Measurements from ENCODE around the gene SORCS2.

The SORCS2 gene

DNA sequence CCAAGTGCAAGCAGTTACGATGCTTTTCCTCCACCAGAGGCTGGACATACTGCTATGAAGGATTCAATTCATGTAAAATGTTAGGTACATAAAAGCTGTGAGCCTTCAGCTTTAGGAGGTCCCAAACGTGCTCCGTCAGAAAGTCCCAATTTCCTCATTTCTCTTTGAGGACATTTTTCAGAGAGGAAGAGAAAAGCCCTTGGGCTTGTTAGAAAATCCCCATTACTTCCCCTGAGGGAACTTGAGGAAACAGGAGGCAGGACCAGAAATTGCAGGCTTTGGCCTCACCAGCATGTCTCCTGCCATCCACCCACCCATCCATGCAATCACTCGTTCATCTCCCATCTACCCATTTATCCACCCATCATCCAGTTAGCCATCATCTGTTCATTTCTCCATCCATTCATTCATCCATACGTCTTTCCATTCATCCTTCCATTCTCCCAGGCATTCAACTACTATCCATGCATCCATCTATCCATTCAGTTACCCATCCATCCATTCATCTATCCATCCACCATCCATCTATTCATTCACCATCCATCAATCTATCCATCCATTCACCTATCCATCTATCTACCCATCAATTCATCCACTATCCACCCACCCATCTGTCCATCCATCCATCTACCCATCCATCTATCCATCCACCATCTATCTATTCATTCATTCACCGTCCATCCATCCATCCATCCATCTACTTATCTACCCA, 523.8 kb downstream of the SORCS2 start:
- DNase-seq (ENCODE audit: low spot score): no peak
- in situ Hi-C loops (cut with MboI; ENCODE audit: low pct_unique_long_range_greater_than_20kb, low sequenced_read_pairs, unreplicated experiment): loop anchor here (25.0 kb wide), 1 partner anchor 504 kb away; no protein-coding TSS in a partner anchor
- TF ChIP-seq, protein P1, sequence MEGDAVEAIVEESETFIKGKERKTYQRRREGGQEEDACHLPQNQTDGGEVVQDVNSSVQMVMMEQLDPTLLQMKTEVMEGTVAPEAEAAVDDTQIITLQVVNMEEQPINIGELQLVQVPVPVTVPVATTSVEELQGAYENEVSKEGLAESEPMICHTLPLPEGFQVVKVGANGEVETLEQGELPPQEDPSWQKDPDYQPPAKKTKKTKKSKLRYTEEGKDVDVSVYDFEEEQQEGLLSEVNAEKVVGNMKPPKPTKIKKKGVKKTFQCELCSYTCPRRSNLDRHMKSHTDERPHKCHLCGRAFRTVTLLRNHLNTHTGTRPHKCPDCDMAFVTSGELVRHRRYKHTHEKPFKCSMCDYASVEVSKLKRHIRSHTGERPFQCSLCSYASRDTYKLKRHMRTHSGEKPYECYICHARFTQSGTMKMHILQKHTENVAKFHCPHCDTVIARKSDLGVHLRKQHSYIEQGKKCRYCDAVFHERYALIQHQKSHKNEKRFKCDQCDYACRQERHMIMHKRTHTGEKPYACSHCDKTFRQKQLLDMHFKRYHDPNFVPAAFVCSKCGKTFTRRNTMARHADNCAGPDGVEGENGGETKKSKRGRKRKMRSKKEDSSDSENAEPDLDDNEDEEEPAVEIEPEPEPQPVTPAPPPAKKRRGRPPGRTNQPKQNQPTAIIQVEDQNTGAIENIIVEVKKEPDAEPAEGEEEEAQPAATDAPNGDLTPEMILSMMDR (IDR thresholded peaks at IDR 0.05; ENCODE audit: extremely low read depth, insufficient read depth, missing control alignments): no peak

DNA sequence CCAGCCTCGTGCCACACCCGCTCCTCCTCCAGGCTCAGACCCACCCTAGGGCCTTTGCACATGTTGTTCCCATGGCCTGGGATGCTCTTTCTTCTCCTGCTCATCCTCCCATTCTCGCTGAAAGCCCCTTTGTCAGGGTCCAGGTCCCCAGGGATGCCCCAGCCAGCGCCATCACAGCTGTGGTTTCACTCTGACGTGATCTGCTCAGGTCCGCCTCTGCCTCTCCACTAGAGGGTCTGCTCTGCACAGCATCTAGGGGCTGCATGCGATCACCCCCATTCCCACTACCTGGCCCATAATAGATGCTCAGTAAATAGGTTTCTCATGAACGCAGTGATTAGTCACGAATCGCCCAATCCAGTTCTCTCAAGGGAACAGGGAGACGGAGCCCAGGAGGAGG, 524.8 kb downstream of the SORCS2 start:
- DNase-seq (ENCODE audit: low spot score): no peak
- in situ Hi-C loops (cut with MboI; ENCODE audit: low pct_unique_long_range_greater_than_20kb, low sequenced_read_pairs, unreplicated experiment): loop anchor here (25.0 kb wide), 1 partner anchor 505 kb away; no protein-coding TSS in a partner anchor
- TF ChIP-seq, protein P1 (IDR thresholded peaks at IDR 0.05; ENCODE audit: extremely low read depth, insufficient read depth, missing control alignments): no peak

DNA sequence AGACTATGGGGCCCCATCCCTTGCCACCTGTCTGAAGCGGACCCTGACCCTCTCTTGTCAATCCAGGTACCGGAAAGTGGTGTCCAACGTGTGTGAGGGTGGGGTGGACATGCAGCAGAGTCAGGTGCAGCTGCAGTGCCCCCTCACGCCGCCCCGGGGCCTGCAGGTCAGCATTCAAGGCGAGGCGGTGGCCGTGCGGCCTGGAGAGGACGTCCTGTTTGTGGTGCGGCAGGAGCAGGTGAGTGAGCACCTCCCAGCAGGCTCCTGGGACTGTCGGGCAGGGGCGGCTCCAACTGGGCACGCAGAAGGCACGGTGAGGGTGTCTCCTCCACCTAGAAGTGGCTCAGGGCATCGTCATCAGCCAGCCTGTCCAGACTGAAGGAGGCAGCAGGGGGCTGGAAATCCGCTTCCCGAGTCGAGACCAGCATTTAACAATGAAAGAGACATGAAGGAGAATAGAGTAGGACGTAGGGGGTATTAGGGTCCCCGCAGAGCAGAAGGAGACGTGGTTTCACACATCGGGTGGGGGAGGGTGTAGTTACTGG, 525.7 kb downstream of the SORCS2 start:
- TF ChIP-seq, protein P1 (IDR thresholded peaks at IDR 0.05; ENCODE audit: extremely low read depth, insufficient read depth, missing control alignments): no peak
- no peak for DNase-seq (ENCODE audit: low spot score)
- in situ Hi-C loops (cut with MboI; ENCODE audit: low pct_unique_long_range_greater_than_20kb, low sequenced_read_pairs, unreplicated experiment): loop anchor here (25.0 kb wide), 1 partner anchor 506 kb away; no protein-coding TSS in a partner anchor

DNA sequence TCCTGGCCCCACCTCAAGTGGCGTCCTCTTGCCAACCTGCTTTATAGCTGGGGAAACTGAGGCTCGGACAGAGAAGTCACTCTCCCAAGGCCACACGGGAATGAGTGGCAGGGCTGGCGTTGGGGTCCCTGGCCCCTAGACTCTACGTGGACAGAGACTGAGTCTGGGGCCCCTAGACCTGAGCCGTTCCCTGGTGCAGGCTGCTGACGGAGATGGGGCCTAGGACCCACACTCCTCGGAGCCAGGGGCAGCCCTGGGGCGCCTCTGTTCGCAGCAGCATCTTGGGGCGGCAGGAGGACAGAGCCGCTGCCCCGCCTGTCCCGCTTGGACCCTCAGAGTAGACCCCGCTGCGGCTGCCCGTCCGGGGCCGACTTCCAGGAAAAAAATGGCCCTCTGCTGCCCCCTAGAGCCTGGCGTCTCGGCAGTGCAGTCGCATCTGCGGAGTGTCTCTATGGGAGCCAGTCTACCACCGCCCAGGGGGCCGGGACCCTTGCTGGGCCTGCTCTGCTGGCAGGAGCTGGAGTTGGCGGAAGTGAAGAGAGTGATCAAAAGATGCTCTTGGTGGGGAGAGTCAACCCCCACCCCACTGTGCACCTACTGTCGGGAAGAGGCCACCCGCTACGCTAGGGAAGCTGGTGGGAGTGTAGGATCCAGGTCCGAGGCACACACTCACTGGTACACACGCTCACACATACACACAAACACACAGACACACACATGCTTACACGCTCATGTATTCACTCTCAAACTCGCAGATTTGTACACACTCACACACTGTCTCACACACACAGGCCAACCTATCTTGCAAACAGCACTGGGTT, 527.2 kb downstream of the SORCS2 start:
- TF ChIP-seq, protein P1 (IDR thresholded peaks at IDR 0.05; ENCODE audit: extremely low read depth, insufficient read depth, missing control alignments): peak; percentile 83
- in situ Hi-C loops (cut with MboI; ENCODE audit: low pct_unique_long_range_greater_than_20kb, low sequenced_read_pairs, unreplicated experiment): loop anchor here (25.0 kb wide), 1 partner anchor 507 kb away; no protein-coding TSS in a partner anchor
- peak; percentile 89 for DNase-seq (ENCODE audit: low spot score)

DNA sequence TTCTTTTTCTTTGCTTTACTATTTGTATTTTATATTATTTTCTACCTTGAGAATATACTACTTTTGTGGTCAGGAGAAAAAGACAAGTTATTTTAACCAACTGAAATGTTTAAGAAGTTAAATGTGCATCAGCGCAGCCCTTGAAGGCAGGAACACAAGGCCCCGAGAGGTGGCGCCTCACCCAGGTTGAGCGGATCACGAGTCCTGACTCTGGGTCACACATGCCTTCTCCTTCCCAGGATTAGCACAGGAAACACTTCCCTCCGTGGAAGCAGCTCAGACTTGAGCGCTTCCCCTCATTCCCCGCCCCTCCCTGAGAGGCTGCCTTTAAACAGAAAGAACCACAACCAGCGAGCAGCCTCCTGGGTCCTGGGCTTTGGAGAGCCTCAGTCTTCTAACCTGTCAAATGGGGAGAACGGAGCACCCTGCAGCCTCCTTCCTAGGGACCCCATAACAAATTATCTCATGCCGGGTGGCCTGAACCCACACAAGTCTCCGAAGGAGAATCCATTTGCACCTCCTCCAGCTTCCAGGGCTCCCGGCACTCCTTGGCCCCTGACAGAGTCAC, 529.7 kb downstream of the SORCS2 start:
- in situ Hi-C loops (cut with MboI; ENCODE audit: low pct_unique_long_range_greater_than_20kb, low sequenced_read_pairs, unreplicated experiment): loop anchor here (25.0 kb wide), 1 partner anchor 510 kb away; no protein-coding TSS in a partner anchor
- TF ChIP-seq, protein P1 (IDR thresholded peaks at IDR 0.05; ENCODE audit: extremely low read depth, insufficient read depth, missing control alignments): peak; percentile 25
- no peak for DNase-seq (ENCODE audit: low spot score)

DNA sequence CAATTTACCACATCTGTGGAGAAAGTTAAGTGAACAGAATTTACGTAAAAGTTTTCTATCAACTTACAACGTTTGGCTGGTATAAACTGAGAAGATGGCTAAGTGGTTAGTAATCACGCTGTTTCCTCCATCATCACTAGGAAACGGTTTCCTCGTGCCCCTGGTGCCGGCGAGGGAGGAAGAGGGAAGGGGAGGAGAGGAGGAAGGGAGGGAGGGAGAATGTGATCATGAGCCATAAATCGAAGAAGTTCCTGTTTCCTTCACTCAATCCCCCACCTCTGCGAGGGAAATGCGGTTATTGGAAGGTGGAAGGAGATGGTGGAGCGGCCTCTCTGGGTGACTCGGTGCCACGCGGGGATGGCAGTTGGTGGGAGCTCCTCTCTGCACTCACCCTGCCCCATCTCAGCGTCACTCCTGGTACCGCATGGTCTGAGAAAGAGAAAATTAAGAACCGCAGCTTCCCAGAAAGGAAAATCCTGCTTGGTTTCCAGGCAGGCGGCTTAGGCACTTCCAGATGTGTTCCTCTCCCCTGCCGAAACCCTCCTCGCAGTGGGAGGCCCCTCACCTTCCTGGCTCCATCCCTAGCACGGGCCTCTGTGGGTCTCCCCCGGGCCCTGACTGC, 530.5 kb downstream of the SORCS2 start:
- TF ChIP-seq, protein P1 (IDR thresholded peaks at IDR 0.05; ENCODE audit: extremely low read depth, insufficient read depth, missing control alignments): no peak
- in situ Hi-C loops (cut with MboI; ENCODE audit: low pct_unique_long_range_greater_than_20kb, low sequenced_read_pairs, unreplicated experiment): loop anchor here (25.0 kb wide), 1 partner anchor 511 kb away; no protein-coding TSS in a partner anchor
- no peak for DNase-seq (ENCODE audit: low spot score)
